HUDEP-2 (cell line): ENCODE measurements around the gene MRGPRF.
"Not testable (repeated sequence)": the region's sequence is repeated elsewhere in the genome, so short reads cannot be mapped to it uniquely, and the experiment has no call there.

Source experiments
- DNase-seq, 76 experiments: peaks; one replicate each; lab custom pipeline; 2025; ENCODE audit not compliant: unreplicated experiment in 76 of 76; lab: John Stamatoyannopoulos, UW

The MRGPRF gene

DNA sequence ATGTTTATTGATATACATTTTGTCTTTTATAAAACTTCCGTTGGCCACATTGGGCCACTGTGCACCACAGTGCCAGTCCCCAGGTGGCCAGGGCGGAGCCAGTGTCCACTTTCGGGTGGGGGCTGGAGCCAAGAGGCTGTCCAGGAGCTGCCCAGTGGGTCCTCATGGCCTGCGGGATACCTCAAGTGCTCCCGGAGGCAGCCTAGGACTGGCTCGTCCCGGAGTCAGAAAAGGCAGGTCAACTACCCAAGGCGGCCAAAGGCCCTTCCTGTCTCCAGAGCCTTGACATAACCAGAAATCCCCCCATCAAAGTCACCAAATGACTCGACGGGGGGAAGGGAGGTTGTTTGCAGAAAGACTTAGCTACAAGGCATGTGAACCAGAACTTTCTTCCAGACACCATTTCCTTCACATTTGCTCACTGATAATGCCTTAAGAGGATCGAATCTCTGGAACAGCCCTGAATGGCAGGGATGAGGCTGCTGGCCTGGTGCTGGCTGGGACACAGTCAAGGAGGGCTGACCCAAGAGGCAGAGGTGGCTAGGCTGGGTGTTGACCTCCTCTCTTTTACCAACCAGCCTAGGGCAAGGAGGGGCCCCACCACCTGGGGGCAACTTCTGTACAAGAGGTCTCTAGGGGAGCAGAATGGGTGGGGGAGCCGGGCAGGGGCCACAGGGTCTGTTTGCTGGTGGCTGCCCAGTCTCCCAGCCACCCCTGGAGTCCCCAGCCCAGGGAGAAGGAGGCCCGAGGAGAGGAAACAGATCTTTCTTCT is 8.4 kb downstream of the MRGPRF start:
- no peak for DNase-seq

DNA sequence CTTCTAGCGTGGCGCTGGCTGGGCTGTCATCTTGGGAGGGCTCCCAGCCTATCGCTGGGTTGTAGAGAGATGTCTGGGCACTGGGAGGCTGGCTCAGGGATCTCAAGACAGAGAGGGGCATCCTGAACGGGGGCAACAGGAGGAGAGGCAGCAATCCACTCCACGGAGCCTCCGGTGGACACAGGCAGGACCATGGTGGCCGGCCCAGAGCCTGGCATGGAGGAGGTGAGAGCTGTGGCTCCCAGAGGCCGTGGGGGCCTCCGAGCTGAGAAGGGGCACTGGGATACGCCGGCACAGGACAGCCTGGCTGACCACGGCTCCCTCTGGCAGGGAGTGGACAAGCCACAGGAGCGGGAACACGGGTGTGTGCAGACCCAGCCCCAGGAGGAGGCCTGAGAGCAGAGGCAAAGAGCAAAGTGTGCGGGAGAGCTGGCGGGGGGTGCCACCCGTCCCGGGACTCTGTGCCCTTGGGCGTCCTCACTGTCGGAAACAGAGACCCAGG is 9.1 kb downstream of the MRGPRF start:
- DNase-seq = no peak

DNA sequence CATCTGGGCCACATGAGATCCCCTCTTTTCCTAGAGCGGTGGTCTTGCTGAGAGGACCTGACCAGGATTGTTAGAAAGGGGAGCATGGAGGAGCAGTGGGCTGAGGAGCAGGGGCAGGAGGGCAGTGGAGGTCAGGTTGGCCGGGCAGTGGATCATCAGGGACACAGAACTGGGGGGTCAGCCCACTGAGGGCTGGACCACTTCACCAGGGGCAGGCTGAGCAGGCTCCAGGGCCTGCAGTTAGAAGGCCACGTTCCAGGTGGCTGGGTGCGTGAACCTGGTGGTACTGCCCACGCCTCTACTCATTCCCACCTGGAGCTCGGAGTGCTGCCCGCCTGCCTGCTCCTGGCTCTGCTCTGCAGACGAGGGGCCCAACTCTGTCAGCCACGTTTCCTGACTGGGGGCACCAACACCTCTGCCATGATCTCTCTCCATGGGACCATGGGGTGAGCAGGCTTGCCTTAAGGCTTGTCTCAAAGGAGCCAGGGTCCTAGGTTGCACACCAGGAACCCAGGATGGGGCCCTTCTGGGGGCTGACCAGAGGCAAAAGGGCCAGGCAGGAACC is 9.7 kb downstream of the MRGPRF start:
- DNase-seq = no peak

DNA sequence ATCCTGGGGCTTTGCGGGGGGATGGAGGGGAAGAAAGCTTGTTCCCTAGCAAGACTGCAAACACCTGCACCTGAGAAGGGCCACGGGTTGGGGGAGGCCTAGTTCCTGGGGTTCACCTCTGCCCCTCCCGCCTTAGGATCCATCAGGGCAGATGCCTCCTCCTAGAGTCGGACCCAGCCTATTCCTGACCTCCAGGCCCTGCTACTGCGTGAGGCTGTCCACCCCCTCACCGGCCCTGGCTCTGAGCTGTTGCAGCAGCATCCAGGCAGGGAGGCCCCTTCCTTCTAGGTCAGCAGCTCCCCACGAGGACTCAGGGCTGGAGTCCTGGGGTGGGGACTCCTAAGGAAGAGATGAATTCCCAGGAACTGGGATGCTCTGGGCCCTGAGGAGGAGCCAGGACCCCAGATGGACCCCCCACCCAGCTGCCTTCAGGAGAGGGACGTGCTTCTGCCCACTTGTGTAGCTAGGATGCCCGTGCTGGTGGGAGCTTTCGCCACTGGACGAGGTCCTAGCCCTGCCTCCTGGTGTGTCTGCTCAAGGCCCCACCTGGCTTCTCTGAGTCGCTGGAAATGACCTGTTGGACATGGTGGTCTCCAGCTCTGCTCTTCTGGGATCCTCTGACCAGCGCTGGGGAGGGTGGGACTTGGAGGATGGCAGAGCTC is 10.3 kb downstream of the MRGPRF start:
- no peak for DNase-seq

DNA sequence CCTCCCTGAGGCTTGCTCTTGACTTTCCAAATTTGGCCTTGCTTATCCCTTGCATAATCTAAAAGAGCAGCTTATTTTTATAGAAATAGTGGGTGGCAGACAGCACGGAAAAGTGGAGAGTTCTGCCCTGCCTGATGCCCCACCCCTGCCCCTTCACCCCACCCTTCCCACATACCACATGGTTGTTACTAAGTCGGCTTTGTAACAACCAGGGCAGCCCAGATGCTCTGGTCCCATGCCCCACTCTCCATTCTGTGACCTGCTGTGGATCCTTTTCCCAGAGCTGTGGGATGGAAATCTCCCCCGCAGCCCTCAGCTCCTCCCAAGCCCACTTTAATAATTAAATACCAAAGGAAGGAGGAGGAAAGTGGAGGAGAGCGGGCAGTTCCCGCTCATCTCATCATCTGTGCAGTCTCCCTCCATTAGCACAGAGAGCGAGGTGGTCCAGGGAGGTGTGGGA is 10.9 kb downstream of the MRGPRF start:
- DNase-seq = peak in 3 of 76 experiments; percentile 9 to 19 (median 14)

DNA sequence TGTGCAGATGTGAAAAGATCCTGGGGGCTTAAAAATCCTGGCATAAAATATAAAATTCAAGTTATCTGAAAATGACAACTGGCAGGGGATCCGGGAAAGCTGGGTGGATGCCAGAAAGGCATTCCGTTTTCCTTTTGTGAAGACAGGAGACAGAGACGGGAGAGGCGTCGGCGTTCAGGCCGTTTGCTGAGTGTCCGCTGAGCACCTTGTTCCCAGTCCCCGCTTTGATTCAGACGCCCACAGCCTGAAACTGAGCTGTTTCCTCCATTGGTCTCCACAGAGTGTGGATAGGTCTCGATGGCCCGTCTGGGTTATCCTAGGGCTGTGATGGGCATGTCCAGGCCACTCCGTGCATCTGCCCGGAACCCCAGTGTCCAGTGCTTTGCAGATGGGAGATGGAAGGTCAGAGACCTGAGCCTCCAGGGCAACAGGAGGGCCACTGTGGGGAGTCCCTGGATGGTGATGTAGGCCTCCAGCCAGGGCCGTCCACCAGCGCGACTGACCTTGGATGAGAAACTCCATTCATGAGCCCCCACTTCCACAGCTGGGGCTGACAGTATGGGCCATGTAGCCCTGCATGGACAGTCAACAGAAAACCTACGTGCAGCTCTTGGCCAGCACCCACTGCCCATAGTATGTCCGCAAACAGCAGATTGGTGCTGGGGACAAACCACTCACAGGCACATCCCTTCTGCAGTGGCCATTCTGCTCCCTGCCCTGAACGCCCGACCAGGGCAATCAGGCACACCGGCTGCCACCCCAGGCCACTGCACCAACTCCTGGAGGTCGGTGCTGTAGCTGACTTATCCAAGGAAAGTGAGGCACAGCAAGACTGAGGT is 11.6 kb downstream of the MRGPRF start:
- DNase-seq = no peak

DNA sequence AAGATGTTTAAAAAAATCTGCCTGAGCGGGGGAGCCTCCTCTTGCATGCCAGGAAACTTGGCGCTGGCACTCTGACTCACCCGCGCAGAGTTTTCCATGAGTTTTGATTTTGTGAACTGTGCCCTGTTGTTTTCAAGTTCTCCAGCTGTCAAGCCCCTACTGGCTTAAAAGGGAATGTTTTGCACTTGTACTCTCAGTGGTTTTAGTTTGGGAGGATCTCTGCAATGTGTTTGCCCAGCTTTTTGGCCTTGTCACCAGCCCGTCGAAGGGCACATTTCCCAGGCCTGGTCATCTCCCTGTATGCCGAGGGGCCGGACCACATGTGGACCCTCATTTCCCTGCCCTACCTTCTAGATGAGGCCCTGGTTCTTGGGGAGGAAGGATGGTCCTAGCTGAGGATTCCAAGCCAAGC is 12.2 kb downstream of the MRGPRF start:
- peak in 12 of 76 experiments; percentile 5 to 42 (median 20) for DNase-seq

DNA sequence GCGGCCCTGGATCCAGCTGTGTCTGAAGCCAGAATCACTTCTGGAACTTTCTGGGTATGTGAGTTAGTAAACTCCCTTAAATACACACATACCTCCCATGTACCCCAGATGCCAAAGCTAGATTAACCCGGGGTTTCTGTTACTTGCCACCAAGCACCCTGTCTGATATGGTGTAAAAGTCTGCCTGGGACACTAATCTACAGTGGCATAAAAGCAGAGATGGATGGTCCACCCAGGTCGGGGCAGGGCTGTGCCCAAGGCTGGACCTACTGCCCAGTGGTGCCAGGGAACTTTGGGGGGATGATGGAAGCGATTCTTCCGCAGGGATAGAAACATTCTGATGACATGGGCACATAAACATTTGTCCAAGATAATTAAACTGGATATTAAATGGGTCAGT is 12.7 kb downstream of the MRGPRF start:
- no peak for DNase-seq

DNA sequence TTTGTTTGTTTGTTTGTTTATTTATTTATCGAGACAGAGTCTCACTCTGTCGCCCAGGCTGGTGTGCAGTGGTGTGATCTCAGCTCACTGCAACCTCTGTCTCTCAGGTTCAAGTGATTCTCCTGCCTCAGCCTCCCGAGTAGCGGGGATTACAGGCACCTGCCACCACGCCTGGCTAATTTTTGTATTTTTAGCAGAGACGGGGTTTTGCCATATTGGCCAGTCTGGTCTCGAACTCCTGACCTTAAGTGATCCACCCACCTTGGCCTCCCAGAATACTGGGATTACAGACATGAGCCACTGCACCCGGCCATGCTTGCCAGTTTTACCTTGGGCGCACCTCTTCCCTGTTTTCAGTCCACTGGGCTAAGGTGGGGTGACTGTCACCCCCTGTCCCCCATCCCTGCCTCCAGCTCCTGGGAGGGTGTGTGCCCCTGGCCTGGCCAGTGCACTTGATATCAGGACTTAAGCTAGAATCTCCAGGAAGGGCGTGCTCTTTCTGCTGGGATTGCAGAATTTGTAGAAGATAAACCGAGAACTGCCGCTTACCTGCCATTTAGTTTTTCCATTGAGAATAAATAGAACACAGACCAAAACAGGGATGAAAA is 13.2 kb downstream of the MRGPRF start:
- DNase-seq = not testable (repeated sequence)

DNA sequence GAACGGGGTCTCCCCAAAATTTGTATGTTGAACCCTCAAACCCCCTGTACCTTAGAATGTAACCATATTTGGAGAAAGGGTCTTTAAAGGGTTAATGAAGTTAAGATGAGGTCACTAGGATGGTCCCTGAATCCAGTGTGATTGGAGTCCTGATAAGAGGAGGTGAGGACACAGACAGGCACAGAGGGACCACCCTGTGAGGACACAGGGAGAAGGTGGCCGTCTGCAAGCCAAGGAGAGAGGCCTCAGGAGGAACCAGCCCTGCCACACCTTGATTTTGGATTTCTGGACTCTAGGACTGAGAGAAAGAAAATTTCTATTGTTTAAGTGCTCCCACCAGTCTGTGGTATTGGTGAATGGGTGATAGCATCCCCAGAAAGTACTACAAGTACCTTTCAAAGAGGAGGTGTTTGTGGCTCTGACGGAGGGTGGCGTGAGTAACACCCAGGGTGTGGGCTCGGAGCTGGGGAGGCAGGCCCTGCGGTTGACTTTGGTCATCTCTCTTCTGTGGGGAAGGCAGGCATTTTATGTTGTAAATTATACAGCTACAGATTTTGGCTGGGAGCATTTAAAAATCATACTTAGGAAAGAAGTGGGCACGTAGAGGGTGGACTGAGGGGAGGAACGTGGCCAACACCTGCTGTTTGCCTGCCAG is 13.8 kb downstream of the MRGPRF start:
- peak in 25 of 76 experiments; percentile 6 to 66 (median 35) for DNase-seq

DNA sequence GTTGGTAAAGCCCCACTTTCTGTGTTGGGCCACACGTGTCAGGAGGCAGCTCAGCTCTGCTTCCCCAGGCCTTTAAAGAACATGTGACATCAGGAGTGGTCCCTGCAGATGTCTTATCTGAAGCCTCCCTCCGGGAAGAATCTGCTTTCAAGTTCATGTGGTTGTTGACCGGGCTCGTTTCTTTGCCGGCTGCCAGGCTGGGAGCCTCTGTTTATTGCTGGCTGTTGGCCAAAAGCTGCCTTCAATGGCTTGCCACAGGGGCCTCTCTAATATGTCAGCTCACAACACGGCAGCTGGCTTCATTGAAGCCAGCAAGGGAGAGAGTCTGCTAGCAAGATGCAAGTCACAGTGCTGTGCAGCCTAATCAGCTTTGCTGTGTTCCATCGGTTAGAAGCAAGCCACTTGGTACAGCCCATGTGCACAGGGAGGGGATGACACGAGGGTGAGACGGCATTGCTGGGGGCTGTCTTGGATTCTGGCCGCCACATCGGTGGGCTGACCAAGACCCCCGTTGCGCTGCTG is 14.6 kb downstream of the MRGPRF start:
- peak in 60 of 76 experiments; percentile 14 to 69 (median 40) for DNase-seq

DNA sequence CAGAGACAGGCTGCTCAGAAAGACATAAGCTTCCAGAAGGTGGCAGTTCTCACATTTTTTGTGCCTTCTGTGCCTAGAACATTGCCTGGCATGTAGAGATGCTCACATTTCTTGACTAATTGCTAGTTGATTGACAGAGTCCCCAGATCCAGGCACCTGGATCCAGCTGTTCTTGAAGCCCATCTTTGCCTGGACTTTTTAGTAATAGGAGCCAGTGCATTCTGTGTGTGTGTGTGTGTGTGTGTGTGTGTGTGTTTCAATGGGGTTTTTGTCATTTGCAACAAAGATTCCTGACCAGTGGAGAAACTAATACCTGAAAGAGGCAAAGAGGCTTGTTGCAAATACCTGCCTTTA is 15.1 kb downstream of the MRGPRF start:
- DNase-seq = no peak

DNA sequence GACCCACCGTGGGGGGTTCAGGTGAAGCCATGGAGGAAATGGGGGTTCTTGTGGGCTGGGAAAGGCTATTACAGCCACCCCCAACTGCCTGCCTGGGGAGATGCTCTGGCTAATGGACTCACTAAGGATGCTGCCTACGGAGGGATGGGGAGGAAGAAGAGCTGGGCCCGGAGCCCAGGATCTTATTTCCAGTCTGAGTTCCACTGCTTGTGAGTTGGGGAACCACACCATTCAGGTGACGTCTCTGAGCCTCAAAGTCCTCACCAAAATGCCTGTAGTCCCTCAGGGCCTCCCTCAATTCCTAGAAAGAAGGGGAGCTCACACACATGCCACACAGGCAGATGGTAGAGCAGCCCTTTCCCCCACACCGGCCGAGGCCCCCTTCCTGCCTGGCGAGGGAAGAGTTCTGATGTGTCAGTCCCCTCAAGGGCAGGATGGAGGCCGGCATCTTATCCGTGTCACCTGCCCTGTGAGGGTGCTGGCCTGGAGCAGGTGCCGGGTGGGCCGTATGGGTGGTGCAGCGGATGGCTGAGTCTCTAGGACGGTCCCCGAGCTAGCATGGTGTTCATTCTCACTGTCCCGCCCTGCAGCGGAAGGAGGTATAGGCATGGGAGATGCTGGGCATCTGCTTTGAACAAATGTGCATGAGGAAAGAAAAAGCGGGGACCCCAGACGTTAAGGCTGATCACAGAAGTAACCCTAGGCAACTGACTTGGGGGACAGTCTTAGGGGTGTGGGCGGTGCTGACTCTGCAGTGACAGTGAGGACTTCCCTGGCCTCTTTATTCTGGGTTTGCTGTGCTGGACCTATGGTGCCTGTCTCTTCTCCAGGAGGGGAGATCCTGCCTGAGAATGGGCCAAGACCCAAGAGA is 15.7 kb downstream of the MRGPRF start:
- DNase-seq = no peak

DNA sequence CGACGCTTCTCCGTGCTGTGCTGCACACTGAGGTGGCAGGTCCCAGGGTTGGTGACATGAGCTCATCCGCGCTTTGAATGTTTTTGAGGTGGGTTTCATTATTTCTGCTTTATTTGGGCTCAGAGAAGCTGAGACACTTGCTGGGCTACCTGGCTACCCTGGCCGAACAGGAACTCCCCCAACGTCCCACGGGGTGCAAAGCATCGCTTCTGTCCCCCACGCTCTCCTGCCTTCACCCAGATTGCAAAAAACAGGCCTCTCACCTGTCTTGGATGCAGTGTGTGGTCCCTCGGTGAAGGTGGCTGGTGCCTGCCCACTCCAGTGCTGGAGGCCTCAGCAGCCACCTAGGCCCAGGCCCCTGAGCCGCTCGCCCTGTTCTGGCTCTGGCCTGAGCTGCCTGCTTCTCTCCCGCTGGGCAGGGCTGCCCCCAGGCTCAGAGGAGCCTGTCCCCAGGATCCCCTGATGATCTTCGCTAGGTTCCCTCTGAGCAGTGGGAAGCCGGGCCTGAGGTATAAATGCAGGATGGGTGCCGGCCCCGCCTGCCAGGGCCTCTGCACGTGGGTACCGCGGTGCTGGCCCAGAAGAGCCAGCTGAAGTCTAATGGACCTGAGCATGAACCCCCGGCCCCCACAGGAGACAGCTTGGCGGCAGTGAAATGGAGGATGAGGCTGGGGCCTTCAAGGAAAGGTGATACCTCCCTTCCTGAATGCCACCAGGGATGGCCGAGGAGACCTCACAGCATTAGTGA is 16.5 kb downstream of the MRGPRF start:
- DNase-seq = no peak

DNA sequence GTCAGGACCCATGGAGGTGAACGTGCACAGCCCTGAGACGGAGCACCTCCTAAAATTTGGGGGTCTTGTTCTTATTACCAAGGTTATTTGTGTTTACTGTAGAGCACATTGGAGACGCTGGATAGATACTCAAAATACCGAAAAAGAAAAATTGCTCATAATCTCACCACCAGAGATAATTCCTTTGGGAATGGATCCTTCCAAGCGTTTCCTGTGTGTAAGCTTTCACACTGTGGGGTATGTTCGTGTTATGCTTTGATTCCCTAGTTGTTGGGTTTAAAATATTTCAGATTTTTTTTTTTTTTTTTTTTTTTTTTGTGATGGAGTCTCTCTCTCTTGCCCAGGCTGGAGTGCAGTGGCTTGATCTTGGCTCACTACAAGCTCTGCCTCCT is 18.2 kb downstream of the MRGPRF start:
- no peak for DNase-seq

DNA sequence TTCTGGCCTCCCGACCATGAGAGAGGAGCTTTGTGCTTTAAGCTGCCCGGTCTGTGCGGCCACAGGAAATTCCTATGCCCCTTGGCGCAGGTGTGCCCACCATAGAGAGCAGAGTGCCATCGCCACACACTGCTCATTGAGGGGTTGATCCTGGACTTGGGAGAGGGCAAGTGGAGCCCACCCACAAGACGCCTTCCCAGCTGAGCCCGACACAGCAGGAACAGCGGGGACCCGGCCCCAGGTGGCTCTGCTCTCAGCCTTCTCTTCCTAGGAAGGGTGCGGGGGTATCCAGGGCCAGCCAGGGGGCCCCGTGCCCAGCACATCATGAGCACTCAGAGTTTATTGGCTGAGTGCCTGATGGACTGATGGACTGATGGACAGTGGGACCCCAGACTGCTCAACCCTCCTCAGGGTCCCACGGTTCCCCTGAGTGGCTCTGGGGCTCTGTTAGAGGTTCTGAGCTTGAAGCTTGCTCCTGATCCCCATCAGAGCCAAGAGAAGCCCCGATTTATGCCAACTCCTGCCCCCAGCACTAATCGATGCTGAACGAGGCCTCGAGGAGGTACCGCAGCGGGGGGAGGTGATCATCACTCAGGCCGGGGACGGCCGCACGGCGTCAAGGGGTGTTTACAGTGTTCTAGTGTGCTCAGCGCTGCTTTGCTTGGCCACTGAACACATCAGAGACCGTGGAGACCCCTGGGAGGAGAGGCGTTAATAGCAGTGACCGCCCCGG is 18.7 kb downstream of the MRGPRF start:
- no peak for DNase-seq

DNA sequence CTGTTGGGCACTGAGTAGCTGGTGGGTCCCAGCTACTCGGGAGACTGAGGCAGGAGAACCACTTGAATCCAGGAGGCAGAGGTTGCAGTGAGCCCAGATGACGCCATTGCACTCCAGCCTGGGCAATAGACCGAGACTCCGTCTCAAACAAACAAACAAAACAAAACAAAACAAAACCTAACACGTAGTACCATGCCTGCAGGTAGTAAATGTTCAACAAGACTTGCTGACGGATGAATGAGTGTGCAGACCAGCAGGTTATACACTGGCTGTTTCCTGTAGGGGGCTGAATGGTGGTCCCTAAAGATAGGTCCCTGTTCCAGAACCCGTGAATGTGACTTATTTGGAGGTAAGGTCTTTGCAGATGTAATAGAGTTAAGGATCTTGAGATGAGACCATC is 19.5 kb downstream of the MRGPRF start:
- DNase-seq = no peak
